ENCODE measurements around the gene PGAP1. TPM values are rescaled to one million over a fixed set of nuclear protein-coding genes. Genes with fewer than 3 reads are reported as not detected.

The PGAP1 gene
- total RNA-seq, 2 donors from 2014 or later: 5.7 to 10.5 TPM

- Histone ChIP-seq H3K27me3 (no peaks in the 10 kb centered on the region), H3K4me1 (no peaks in the 10 kb centered on the region), H3K9me3 (no peaks in the 10 kb centered on the region), H3K27ac (no peak overlapping the region), H3K4me3 (no peak overlapping the region), H3K36me3 (no peaks in the 10 kb centered on the region)
- DNase-seq (ENCODE audit: low spot score): no peak
- TF ChIP-seq CTCF (IDR thresholded peaks at IDR 0.05): no peak
Observed at GRCh38 chr2:196827356-196827755, 99.2 kb downstream of the PGAP1 start.

GRCh38 chr2:196823750-196824522 is 102.6 kb downstream of the PGAP1 start:
- Histone ChIP-seq H3K4me1 (no peaks in the 10 kb centered on the region), H3K4me3 (no peak overlapping the region), H3K27me3 (no peaks in the 10 kb centered on the region), H3K36me3 (no peaks in the 10 kb centered on the region), H3K9me3 (no peaks in the 10 kb centered on the region), H3K27ac (no peak overlapping the region)
- no peak for DNase-seq (ENCODE audit: low spot score)
- TF ChIP-seq CTCF (IDR thresholded peaks at IDR 0.05): no peak

- Histone ChIP-seq H3K4me1 (no peaks in the 10 kb centered on the region), H3K36me3 (no peaks in the 10 kb centered on the region), H3K27ac (no peak overlapping the region), H3K27me3 (no peaks in the 10 kb centered on the region), H3K4me3 (no peak overlapping the region), H3K9me3 (no peaks in the 10 kb centered on the region)
- DNase-seq (ENCODE audit: low spot score): no peak
- TF ChIP-seq CTCF (IDR thresholded peaks at IDR 0.05): no peak
Observed at GRCh38 chr2:196821195-196821594, 105.3 kb downstream of the PGAP1 start.

GRCh38 chr2:196809260-196809659 is 117.2 kb downstream of the PGAP1 start, which contains the start of gene C2orf66:
Gene C2orf66 (minus strand): TSS chr2:196809355. CDS start chr2:196809336, 19 bp downstream.
- no peaks in the 10 kb centered on the region for H3K36me3 ChIP-seq
- no peak within 1 kb of the TSS for H3K4me3 ChIP-seq
- H3K4me1 ChIP-seq: no peaks in the 10 kb centered on the region
- no peaks in the 10 kb centered on the region for H3K9me3 ChIP-seq
- no peak for TF ChIP-seq CTCF (IDR thresholded peaks at IDR 0.05)
- H3K27ac ChIP-seq: no peak within 1 kb of the TSS
- DNase-seq (ENCODE audit: low spot score): no peak
- no peaks in the 10 kb centered on the region for H3K27me3 ChIP-seq

- Histone ChIP-seq H3K27me3 (no peaks in the 10 kb centered on the region), H3K27ac (no peak overlapping the region), H3K9me3 (no peaks in the 10 kb centered on the region), H3K4me3 (no peak overlapping the region), H3K36me3 (no peaks in the 10 kb centered on the region), H3K4me1 (no peaks in the 10 kb centered on the region)
- no peak for TF ChIP-seq CTCF (IDR thresholded peaks at IDR 0.05)
- DNase-seq (ENCODE audit: low spot score): no peak
Observed at GRCh38 chr2:196808083-196808665, 118.3 kb downstream of the PGAP1 start.
